ENCODE data around the gene CIRBP. TPM values are rescaled to one million over a fixed set of nuclear protein-coding genes. Genes with fewer than 3 reads are reported as not detected.

Gene CIRBP
- total and polyA plus RNA-seq, 2 experiments from 2014 or later, result 202 to 361 TPM

DNA sequence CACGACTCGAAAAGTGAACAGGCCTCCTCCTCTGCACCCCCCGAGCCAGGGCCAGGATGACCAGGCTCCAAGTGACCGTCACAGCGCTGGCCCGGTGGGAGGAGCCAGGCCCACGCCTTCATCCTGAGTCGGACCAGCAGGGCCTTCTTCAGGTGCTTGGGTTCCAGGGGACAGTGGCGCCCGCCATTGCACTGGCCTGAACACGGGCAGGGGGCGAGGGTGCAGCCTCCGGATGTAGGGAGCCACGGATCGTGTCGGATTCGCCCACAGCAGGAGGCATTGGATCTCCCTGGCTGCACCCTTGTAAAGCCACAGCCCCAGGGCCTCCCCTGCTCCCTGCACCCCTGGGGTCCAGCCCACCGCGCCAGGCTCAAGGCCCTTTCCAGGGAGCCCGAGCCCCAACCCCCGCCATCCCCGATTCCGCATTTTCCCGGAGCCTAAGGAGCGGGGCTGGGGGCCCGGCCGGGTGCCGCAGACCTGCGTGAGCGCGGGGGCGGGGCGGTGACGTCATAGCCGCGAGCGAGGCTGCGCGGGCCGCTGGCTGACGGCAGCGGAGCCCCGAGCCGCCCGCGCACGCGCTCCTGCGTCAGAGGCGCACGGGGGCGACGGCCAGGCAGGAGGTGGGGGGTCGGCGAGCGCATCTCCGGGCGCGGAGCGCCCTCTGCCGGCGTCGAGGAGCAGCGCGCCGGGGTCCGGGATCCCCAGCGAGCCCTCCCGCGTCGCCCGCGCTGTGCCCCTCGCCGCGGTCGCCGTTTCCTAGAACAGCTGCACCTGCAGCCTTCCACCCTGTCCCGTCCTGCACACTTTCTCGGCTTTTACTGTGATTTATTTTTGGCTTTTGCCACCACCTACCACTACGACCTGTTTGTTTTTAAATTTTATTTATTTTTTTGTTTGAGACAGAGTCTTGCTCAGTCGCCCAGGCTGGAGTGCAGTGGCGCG is 29.1 kb upstream of the CIRBP start:
- H3K4me3 ChIP-seq, result peak overlapping the region; percentile 42
- peak; percentile 98 for DNase-seq (ENCODE audit: low spot score)
- no peak for TF ChIP-seq EZH2 (IDR thresholded peaks at IDR 0.05; ENCODE audit: borderline replicate concordance)
- peak; percentile 87 for TF ChIP-seq CTCF (IDR thresholded peaks at IDR 0.05; ENCODE audit: poor library complexity)
- no peak for TF ChIP-seq EZH2phosphoT487 (IDR thresholded peaks at IDR 0.05; ENCODE audit: low read depth, severe bottlenecking, unreplicated experiment)

GRCh38 chr19:1240925-1241324 is 28.2 kb upstream of the CIRBP start:
- Histone ChIP-seq H4K20me1 (ENCODE audit: insufficient read depth, poor library complexity, severe bottlenecking) (no peaks in the 10 kb centered on the region), H3K4me2 (peak overlapping the region; percentile 97), H3K4me1 (ENCODE audit: insufficient read depth) (peaks cover 43% of the 10 kb centered on the region), H3K79me2 (peaks cover 25% of the 10 kb centered on the region), H3K27me3 (no peaks in the 10 kb centered on the region), H3K4me3 (no peak overlapping the region), H2AFZ (peak overlapping the region; percentile 57), H3K27ac (peak overlapping the region; percentile 38), H3K9me3 (ENCODE audit: low read depth) (no peaks in the 10 kb centered on the region), H3K9me2 (replicated peaks; ENCODE audit: insufficient read depth) (no peaks in the 10 kb centered on the region), H3K36me3 (replicated peaks; ENCODE audit: insufficient read depth, low read depth) (no peaks in the 10 kb centered on the region)
- DNase-seq (ENCODE audit: low spot score), result no peak
- 79% methylated on average over 15 of the region's 15 CpGs for WGBS (ENCODE audit: low lambda C conversion rate, missing lambda C conversion rate)
- TF ChIP-seq EZH2phosphoT487 (IDR thresholded peaks at IDR 0.05; ENCODE audit: low read depth, severe bottlenecking, unreplicated experiment) (no peak), CTCF (IDR thresholded peaks at IDR 0.05; ENCODE audit: poor library complexity) (no peak), EZH2 (IDR thresholded peaks at IDR 0.05; ENCODE audit: borderline replicate concordance) (no peak)

More for the DNA sequence above, 29.1 kb upstream of the CIRBP start:
- H3K9me2 ChIP-seq (replicated peaks; ENCODE audit: insufficient read depth), result no peaks in the 10 kb centered on the region
- no peaks in the 10 kb centered on the region for H4K20me1 ChIP-seq (ENCODE audit: insufficient read depth, poor library complexity, severe bottlenecking)
- H3K36me3 ChIP-seq (replicated peaks; ENCODE audit: insufficient read depth, low read depth), result no peaks in the 10 kb centered on the region
- peak overlapping the region; percentile 57 for H2AFZ ChIP-seq
- H3K27ac ChIP-seq, result peak overlapping the region; percentile 91
- peaks cover 25% of the 10 kb centered on the region for H3K79me2 ChIP-seq
- WGBS (ENCODE audit: low lambda C conversion rate, missing lambda C conversion rate), result 15% methylated on average over 59 of the region's 84 CpGs
- no peaks in the 10 kb centered on the region for H3K9me3 ChIP-seq (ENCODE audit: low read depth)
- peaks cover 35% of the 10 kb centered on the region for H3K4me1 ChIP-seq (ENCODE audit: insufficient read depth)
- H3K4me2 ChIP-seq, result peak overlapping the region; percentile 97
- no peaks in the 10 kb centered on the region for H3K27me3 ChIP-seq

GRCh38 chr19:1241417-1242095 is 27.6 kb upstream of the CIRBP start, which contains the start of gene ATP5F1D:
Gene ATP5F1D (plus strand): TSS chr19:1241751. CDS start chr19:1241851, 100 bp downstream.
- 2% methylated on average over 45 of the region's 79 CpGs for WGBS (ENCODE audit: low lambda C conversion rate, missing lambda C conversion rate)
- Histone ChIP-seq H3K9me2 (replicated peaks; ENCODE audit: insufficient read depth) (no peaks in the 10 kb centered on the region), H2AFZ (peak within 1 kb of the TSS; percentile 57), H3K9me3 (ENCODE audit: low read depth) (no peaks in the 10 kb centered on the region), H3K79me2 (peaks cover 21% of the 10 kb centered on the region), H3K4me2 (peak within 1 kb of the TSS; percentile 97), H3K36me3 (replicated peaks; ENCODE audit: insufficient read depth, low read depth) (no peaks in the 10 kb centered on the region), H3K4me3 (peak within 1 kb of the TSS; percentile 74), H3K27ac (peak within 1 kb of the TSS; percentile 53), H3K4me1 (ENCODE audit: insufficient read depth) (peaks cover 45% of the 10 kb centered on the region), H4K20me1 (ENCODE audit: insufficient read depth, poor library complexity, severe bottlenecking) (no peaks in the 10 kb centered on the region), H3K27me3 (no peaks in the 10 kb centered on the region)
- TF ChIP-seq EZH2 (IDR thresholded peaks at IDR 0.05; ENCODE audit: borderline replicate concordance), result no peak
- no peak for TF ChIP-seq EZH2phosphoT487 (IDR thresholded peaks at IDR 0.05; ENCODE audit: low read depth, severe bottlenecking, unreplicated experiment)
- no peak for TF ChIP-seq CTCF (IDR thresholded peaks at IDR 0.05; ENCODE audit: poor library complexity)
- peak; percentile 98 for DNase-seq (ENCODE audit: low spot score)
